HepG2 (cell line): ENCODE results near the gene CALD1. TPM values are rescaled to one million over a fixed set of nuclear protein-coding genes. Genes with fewer than 3 reads are reported as not detected.

ENCODE experiments used
- ATAC-seq: fragments of 200-7000 bp; cut with Tn5 transposase; 3 replicates; pipeline ENCODE4 v1.9.1; 2020; ENCODE audit warnings: mild to moderate bottlenecking, moderate library complexity
- BruUV-seq: library from RNA; stranded (reverse); fragments of 400-500 nt; replicated peaks from 2 replicates; lab custom pipeline; 2021; lab: Mats Ljungman, UMichigan
- CTCF ChIA-PET: fragments of 300-600 bp; formaldehyde crosslinking; extraction: SDS; loops from one replicate; lab custom pipeline; 2021; ENCODE audit warnings: low total read pairs, inconsistent platforms, low intra/inter-chr PET ratio; lab: Yijun Ruan, JAX
- POLR2A ChIA-PET: fragments of 350-600 bp; sonication (Branson Sonifier 250); formaldehyde crosslinking; loops from one replicate; lab custom pipeline; 2020; ENCODE audit warnings: antibody characterized with exemption, inconsistent platforms; lab: Yijun Ruan, JAX
- DNase-seq: peaks from one replicate; pipeline ENCODE4 v3.0.0-alpha.2; 2015; ENCODE audit warnings: low spot score
- FAIRE-seq: peaks from 3 replicates; lab custom pipeline; 2011; peaks lifted over from hg19 to GRCh38; lab: Jason Lieb, UNC
- H2AFZ ChIP-seq: one replicate; pipeline ENCODE4 v1.6.1; 2011; ENCODE audit warnings: low read length, inconsistent platforms
- H3K27ac ChIP-seq: fragments of 300-600 bp; 3 replicates; pipeline ENCODE4 v1.8.0; 2011; ENCODE audit warnings: mixed run types, mild to moderate bottlenecking, mixed read lengths, low read length, inconsistent platforms; ENCODE audit not compliant: insufficient read depth; ENCODE audit errors: extremely low read length
- H3K27me3 ChIP-seq, 2 experiments: fragments of 200-600 bp in 1 of 2; 2 replicates in 1 of 2; 3 replicates in 1 of 2; pipeline versions ENCODE4 v1.6.0 to v1.8.0; 2011; ENCODE audit warnings: low read length in 2 of 2, mild to moderate bottlenecking in 2 of 2, moderate library complexity in 2 of 2, inconsistent platforms in 1 of 2; ENCODE audit not compliant: insufficient read depth in 2 of 2, control insufficient read depth in 1 of 2
- H3K36me3 ChIP-seq, 2 experiments: fragments of 200-600 bp in 1 of 2; replicated peaks in 1 of 2; 2 replicates in 1 of 2; 3 replicates in 1 of 2; pipeline versions ENCODE4 v1.5.1 to v1.8.0; 2011; ENCODE audit warnings: low read length in 2 of 2, inconsistent platforms in 1 of 2; ENCODE audit not compliant: insufficient read depth in 2 of 2, control insufficient read depth in 1 of 2
- H3K4me1 ChIP-seq: 2 replicates; pipeline ENCODE4 v1.5.1; 2012; ENCODE audit warnings: low read length, inconsistent platforms; ENCODE audit not compliant: insufficient read depth
- H3K4me2 ChIP-seq: 2 replicates; pipeline ENCODE4 v1.6.0; 2011; ENCODE audit warnings: low read depth, low read length, inconsistent platforms
- H3K4me3 ChIP-seq, 3 experiments: fragments of 200-600 bp in 1 of 3; sonication (generic), shearing (Covaris generic) in 1 of 3; replicated peaks in 1 of 3; 2 replicates each; pipeline ENCODE4 v1.5.1; 2011 to 2016; ENCODE audit warnings: low read length in 3 of 3, inconsistent platforms in 2 of 3, low read depth in 2 of 3, mild to moderate bottlenecking in 2 of 3, control low read depth in 1 of 3, mixed read lengths in 1 of 3; ENCODE audit not compliant: insufficient read depth in 1 of 3
- H3K79me2 ChIP-seq: one replicate; pipeline ENCODE4 v1.6.1; 2011; ENCODE audit warnings: low read length, inconsistent platforms; ENCODE audit not compliant: insufficient read depth
- H3K9ac ChIP-seq: 2 replicates; pipeline ENCODE4 v1.6.0; 2011; ENCODE audit warnings: mild to moderate bottlenecking, low read depth, low read length, inconsistent platforms; ENCODE audit not compliant: insufficient read depth
- H3K9me3 ChIP-seq: 2 replicates; pipeline ENCODE4 v1.5.1; 2012; ENCODE audit warnings: mild to moderate bottlenecking, low read length
- H4K20me1 ChIP-seq: 2 replicates; pipeline ENCODE4 v1.6.0; 2011; ENCODE audit warnings: inconsistent platforms, mild to moderate bottlenecking, low read length, moderate library complexity; ENCODE audit not compliant: insufficient read depth
- GATAD2A ChIP-seq: IDR thresholded peaks from 2 replicates; pipeline ENCODE4 v1.6.1; 2016
- GPN1 ChIP-seq: sonication (generic); formaldehyde crosslinking; IDR thresholded peaks from 2 replicates; pipeline ENCODE4 v1.5.1; 2020; ENCODE audit warnings: missing genetic modification reagents, borderline replicate concordance
- HMG20A ChIP-seq: IDR thresholded peaks from 2 replicates; pipeline ENCODE4 v1.6.1; 2016; ENCODE audit warnings: borderline replicate concordance
- HNF1A ChIP-seq, 2 experiments: sonication (generic) in 1 of 2; formaldehyde crosslinking in 1 of 2; IDR thresholded peaks; 2 replicates each; pipeline versions ENCODE4 v1.4.0 to v1.6.1; 2016 to 2020; ENCODE audit warnings: borderline replicate concordance in 1 of 2, low read depth in 1 of 2, mild to moderate bottlenecking in 1 of 2, missing genetic modification reagents in 1 of 2
- MTA3 ChIP-seq: sonication (generic); formaldehyde crosslinking; IDR thresholded peaks from 2 replicates; pipeline ENCODE4 v1.4.0; 2020; ENCODE audit warnings: missing genetic modification reagents
- SMAD9 ChIP-seq: sonication (generic); formaldehyde crosslinking; IDR thresholded peaks from 2 replicates; pipeline ENCODE4 v1.5.1; 2020; ENCODE audit warnings: mild to moderate bottlenecking, missing genetic modification reagents
- SMARCC2 ChIP-seq: fragments of 450-650 bp; IDR thresholded peaks from 2 replicates; pipeline ENCODE4 v1.6.1; 2017; ENCODE audit warnings: antibody characterized with exemption, mild to moderate bottlenecking
- TEAD3 ChIP-seq: optimal IDR thresholded peaks from 2 replicates; pipeline ENCODE3; 2016; ENCODE audit warnings: borderline replicate concordance
- TGIF2 ChIP-seq: IDR thresholded peaks from 2 replicates; pipeline ENCODE4 v1.6.1; 2016; ENCODE audit warnings: control low read depth, missing compliant biosample characterization
- TSC22D2 ChIP-seq: sonication (generic); formaldehyde crosslinking; IDR thresholded peaks from 2 replicates; pipeline ENCODE4 v1.5.1; 2020; ENCODE audit warnings: missing genetic modification reagents, mild to moderate bottlenecking, borderline replicate concordance
- ZBTB20 ChIP-seq: sonication (generic); formaldehyde crosslinking; IDR thresholded peaks from 2 replicates; pipeline ENCODE4 v1.8.1; 2023; ENCODE audit warnings: missing genetic modification reagents, low read depth, mild to moderate bottlenecking, borderline replicate concordance
- ZBTB38 ChIP-seq: sonication (generic); formaldehyde crosslinking; IDR thresholded peaks from 2 replicates; pipeline ENCODE4 v1.5.1; 2020; ENCODE audit warnings: mild to moderate bottlenecking, missing genetic modification reagents
- ZC3H4 ChIP-seq: sonication (generic); formaldehyde crosslinking; IDR thresholded peaks from 2 replicates; pipeline ENCODE4 v1.4.0; 2020; ENCODE audit warnings: missing genetic modification reagents, borderline replicate concordance
- ZMYM4 ChIP-seq: sonication (generic); formaldehyde crosslinking; IDR thresholded peaks from 2 replicates; pipeline ENCODE4 v1.8.1; 2023; ENCODE audit warnings: mild to moderate bottlenecking, missing genetic modification reagents
- ZNF253 ChIP-seq: sonication (generic); formaldehyde crosslinking; IDR thresholded peaks from 2 replicates; pipeline ENCODE4 v1.8.0; 2022; ENCODE audit warnings: mild to moderate bottlenecking, missing genetic modification reagents, borderline replicate concordance
- ZNF33B ChIP-seq: sonication (generic); formaldehyde crosslinking; IDR thresholded peaks from 2 replicates; pipeline ENCODE4 v1.5.1; 2020; ENCODE audit warnings: mild to moderate bottlenecking, missing genetic modification reagents
- ZSCAN12 ChIP-seq: sonication (generic); formaldehyde crosslinking; IDR thresholded peaks from 2 replicates; pipeline ENCODE4 v1.9.0; 2021; ENCODE audit warnings: mild to moderate bottlenecking, missing genetic modification reagents
- ZSCAN30 ChIP-seq: sonication (generic); formaldehyde crosslinking; IDR thresholded peaks from 2 replicates; pipeline ENCODE4 v1.5.0; 2020; ENCODE audit warnings: mild to moderate bottlenecking, missing genetic modification reagents
- WGBS: methylation state at CpG from one replicate; pipeline ENCODE4 v1.1.6; 2017; ENCODE audit warnings: low lambda C conversion rate; 5-methylcytosine and 5-hydroxymethylcytosine counted together
- in situ Hi-C: cut with HindIII; loops from 2 replicates; pipeline ENCODE4 v1.10.0; 2017; ENCODE audit warnings: low pct_unique_long_range_greater_than_20kb; ENCODE audit not compliant: extremely low pct_ligation_motif_present
- intact Hi-C: fragments of 100-400 bp; cut with micrococcal nuclease; formaldehyde crosslinking; loops from one replicate; pipeline ENCODE4 v1.10.0; 2022; ENCODE audit not compliant: unreplicated experiment
- polyA plus RNA-seq, 8 experiments: library from polyadenylated mRNA; depleted of rRNA in 3 of 8; stranded (reverse) in 7 of 8; unstranded in 1 of 8; fragments of >200 nt; fragmentation: Illumina TruSeq in 4 of 8; extraction: Trizol in 4 of 8; gene quantifications; 2 replicates each; pipeline versions ENCODE4 v1.2.1 to v1.2.3, GENCODE V29; 2011 to 2016; ENCODE audit warnings: low read depth in 4 of 8, missing spikeins in 1 of 8, mixed read lengths in 1 of 8; ENCODE audit not compliant: insufficient read depth in 1 of 8
- total RNA-seq, 5 experiments: library from RNA; depleted of rRNA; stranded (reverse); fragments of >200 nt; fragmentation: Illumina TruSeq; extraction: Trizol; gene quantifications; 2 replicates each; pipeline ENCODE4 v1.2.3, GENCODE V29; 2016; ENCODE audit warnings: low read depth in 1 of 5
- TF ChIP-seq, protein P1 (sequence below): sonication (generic); formaldehyde crosslinking; IDR thresholded peaks from 2 replicates; pipeline ENCODE4 v1.4.0; 2020; ENCODE audit warnings: mild to moderate bottlenecking, missing genetic modification reagents
- TF ChIP-seq, protein P2 (sequence below): sonication (generic); IDR thresholded peaks from 2 replicates; pipeline ENCODE4 v1.6.1; 2016; ENCODE audit warnings: low read depth, borderline replicate concordance

The CALD1 gene
- total and polyA plus RNA-seq, 2 of the 13 experiments (the other 11 are each of a cell fraction or from before 2014, with no cell fraction given): 53.0 to 112 TPM

- H3K79me2 ChIP-seq: peaks cover 36% of the 10 kb centered on the region
- intact Hi-C loops: loop anchor here (5.0 kb wide), 1 partner anchor 90 kb away; no protein-coding TSS in a partner anchor
- peak overlapping the region; percentile 80 for H3K4me2 ChIP-seq
- H3K27ac ChIP-seq: peak overlapping the region; percentile 96
- WGBS: 77% methylated on average over 6 of the region's 6 CpGs
- BruUV-seq: no TSS peak
- no peaks in the 10 kb centered on the region; a peak in 1 of 5 replicates for H3K27me3 ChIP-seq
- no peak overlapping the region for H2AFZ ChIP-seq
- ATAC-seq (no peak), DNase-seq (no peak)
- peaks cover 0 to 6% of the 10 kb centered on the region in 2 experiments; a peak in 1 of 5 replicates for H3K36me3 ChIP-seq
- POLR2A ChIA-PET: interaction anchor here (0.8 to 2.3 kb wide), 10 partner anchors 8 to 178 kb away, joined by 3 to 18 read pairs (median 4); partner anchors contain the start of genes CYREN and TMEM140
- TF ChIP-seq MTA3 (CRISPR knock-in tag) (no peak), HMG20A (CRISPR knock-in tag) (0 out of 2 replicates have a peak, but pooled peaks have one; percentile 22), ZNF33B (CRISPR knock-in tag) (no peak), ZNF253 (CRISPR knock-in tag) (no peak), ZC3H4 (0 out of 2 replicates have a peak, but pooled peaks have one; percentile 38), ZBTB38 (CRISPR knock-in tag) (peak; percentile 61), TGIF2 (CRISPR knock-in tag) (no peak), SMARCC2 (no peak), ZSCAN30 (CRISPR knock-in tag) (no peak), TSC22D2 (CRISPR knock-in tag) (no peak), GPN1 (CRISPR knock-in tag) (no peak), ZBTB20 (0 out of 2 replicates have a peak, but pooled peaks have one; percentile 20), SMAD9 (no peak), ZSCAN12 (no peak), TEAD3 (CRISPR knock-in tag) (peak; percentile 29), ZMYM4 (CRISPR knock-in tag) (no peak), HNF1A (IDR thresholded peaks at IDR 0.05; ENCODE audit: low read depth) (no peak), HNF1A (CRISPR knock-in tag; IDR thresholded peaks at IDR 0.05; ENCODE audit: borderline replicate concordance) (no peak), GATAD2A (CRISPR knock-in tag) (0 out of 2 replicates have a peak, but pooled peaks have one; percentile 17)
- TF ChIP-seq, protein P1, sequence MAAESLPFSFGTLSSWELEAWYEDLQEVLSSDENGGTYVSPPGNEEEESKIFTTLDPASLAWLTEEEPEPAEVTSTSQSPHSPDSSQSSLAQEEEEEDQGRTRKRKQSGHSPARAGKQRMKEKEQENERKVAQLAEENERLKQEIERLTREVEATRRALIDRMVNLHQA (CRISPR knock-in tag): no peak
- TF ChIP-seq, protein P2, sequence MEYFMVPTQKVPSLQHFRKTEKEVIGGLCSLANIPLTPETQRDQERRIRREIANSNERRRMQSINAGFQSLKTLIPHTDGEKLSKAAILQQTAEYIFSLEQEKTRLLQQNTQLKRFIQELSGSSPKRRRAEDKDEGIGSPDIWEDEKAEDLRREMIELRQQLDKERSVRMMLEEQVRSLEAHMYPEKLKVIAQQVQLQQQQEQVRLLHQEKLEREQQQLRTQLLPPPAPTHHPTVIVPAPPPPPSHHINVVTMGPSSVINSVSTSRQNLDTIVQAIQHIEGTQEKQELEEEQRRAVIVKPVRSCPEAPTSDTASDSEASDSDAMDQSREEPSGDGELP: peak; percentile 46; the same call in 1 of the 2 replicates
- TF ChIP-seq, all 625 proteins: peak for 7
- H4K20me1 ChIP-seq: no peaks in the 10 kb centered on the region
- CTCF ChIA-PET: no interaction called here
- H3K4me1 ChIP-seq: peaks cover 93% of the 10 kb centered on the region
- peak overlapping the region in 1 of 3 experiments; percentile 31; a peak in 1 of 6 replicates for H3K4me3 ChIP-seq
- peak overlapping the region; percentile 62 for H3K9ac ChIP-seq
- in situ Hi-C loops: loop anchor here (5.0 kb wide), 1 partner anchor 175 kb away; no protein-coding TSS in a partner anchor
- no peaks in the 10 kb centered on the region for H3K9me3 ChIP-seq
- FAIRE-seq: no peak
Measured at GRCh38 chr7:134992626-134993179, 213.3 kb downstream of the CALD1 start.
